ENCODE measurements around the gene AQP2.

AQP2 gene

GRCh38 chr12:49920915-49921286, 29.6 kb upstream of the AQP2 start:
- no peak for DNase-seq

GRCh38 chr12:49921299-49921698, 29.2 kb upstream of the AQP2 start:
- DNase-seq = no peak

- DNase-seq = no peak
Measured at GRCh38 chr12:49921936-49922335, 28.6 kb upstream of the AQP2 start.

- DNase-seq = no peak
Measured at GRCh38 chr12:49922349-49923034, 28.0 kb upstream of the AQP2 start.

GRCh38 chr12:49923035-49923644, 27.4 kb upstream of the AQP2 start:
- no peak for DNase-seq

- no peak for DNase-seq
Measured at GRCh38 chr12:49923880-49924556, 26.5 kb upstream of the AQP2 start.

- no peak for DNase-seq
Measured at GRCh38 chr12:49924628-49925246, 25.8 kb upstream of the AQP2 start.

- no peak for DNase-seq
Measured at GRCh38 chr12:49925433-49926204, 24.9 kb upstream of the AQP2 start.

- no peak for DNase-seq
Measured at GRCh38 chr12:49928471-49928870, 22.1 kb upstream of the AQP2 start.

GRCh38 chr12:49929581-49929980, 21.0 kb upstream of the AQP2 start:
- DNase-seq = no peak

- no peak for DNase-seq
Measured at GRCh38 chr12:49930515-49931288, 19.8 kb upstream of the AQP2 start.

GRCh38 chr12:49932023-49932422, 18.5 kb upstream of the AQP2 start:
- DNase-seq = no peak

GRCh38 chr12:49932533-49933130, 17.9 kb upstream of the AQP2 start:
- no peak for DNase-seq

- no peak for DNase-seq
Measured at GRCh38 chr12:49933796-49934195, 16.7 kb upstream of the AQP2 start.

- no peak for DNase-seq
Measured at GRCh38 chr12:49934505-49934904, 16.0 kb upstream of the AQP2 start.

GRCh38 chr12:49936925-49937324, 13.6 kb upstream of the AQP2 start:
- no peak for DNase-seq

- DNase-seq = no peak
Measured at GRCh38 chr12:49937639-49938300, 12.8 kb upstream of the AQP2 start.

- DNase-seq = no peak
Measured at GRCh38 chr12:49939307-49939706, 11.2 kb upstream of the AQP2 start.

- no peak for DNase-seq
Measured at GRCh38 chr12:49939707-49940106, 10.8 kb upstream of the AQP2 start.

GRCh38 chr12:49941556-49942511, 8.7 kb upstream of the AQP2 start:
- no peak for DNase-seq

Data from midbrain (tissue), 1 donor.